Measurements from ENCODE around the gene MTAP. TPM values are rescaled to one million over a fixed set of nuclear protein-coding genes. Genes with fewer than 3 reads are reported as not detected.

The MTAP gene
- total RNA-seq, 1 experiment from 2014 or later: 139 TPM

DNA sequence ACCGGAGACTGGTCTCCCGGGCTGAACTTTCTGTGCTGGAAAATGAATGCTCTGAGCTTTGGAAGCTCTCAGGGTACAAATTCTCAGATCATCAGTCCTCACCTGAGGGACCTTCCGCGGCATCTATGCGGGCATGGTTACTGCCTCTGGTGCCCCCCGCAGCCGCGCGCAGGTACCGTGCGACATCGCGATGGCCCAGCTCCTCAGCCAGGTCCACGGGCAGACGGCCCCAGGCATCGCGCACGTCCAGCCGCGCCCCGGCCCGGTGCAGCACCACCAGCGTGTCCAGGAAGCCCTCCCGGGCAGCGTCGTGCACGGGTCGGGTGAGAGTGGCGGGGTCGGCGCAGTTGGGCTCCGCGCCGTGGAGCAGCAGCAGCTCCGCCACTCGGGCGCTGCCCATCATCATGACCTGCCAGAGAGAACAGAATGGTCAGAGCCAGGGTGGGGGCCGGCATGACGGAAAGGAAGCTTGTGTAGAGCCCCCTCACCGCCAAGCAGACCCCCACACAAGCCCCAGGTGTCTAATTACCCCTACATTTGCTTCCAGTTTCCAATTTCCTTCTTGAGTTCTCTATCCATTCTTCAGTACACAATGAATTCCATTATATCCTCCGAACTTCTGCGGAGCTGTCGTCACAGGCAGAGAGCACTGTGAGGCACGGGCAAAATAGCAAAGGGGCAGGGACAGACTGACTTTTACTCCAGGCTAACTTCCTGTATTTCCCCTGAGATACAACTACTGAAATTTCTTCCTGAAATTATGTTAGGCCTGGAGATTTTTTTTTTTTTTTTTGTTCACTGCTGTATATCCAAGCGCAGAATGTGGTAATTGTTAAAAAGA is 168.6 kb downstream of the MTAP start:
- TF ChIP-seq, protein P1, sequence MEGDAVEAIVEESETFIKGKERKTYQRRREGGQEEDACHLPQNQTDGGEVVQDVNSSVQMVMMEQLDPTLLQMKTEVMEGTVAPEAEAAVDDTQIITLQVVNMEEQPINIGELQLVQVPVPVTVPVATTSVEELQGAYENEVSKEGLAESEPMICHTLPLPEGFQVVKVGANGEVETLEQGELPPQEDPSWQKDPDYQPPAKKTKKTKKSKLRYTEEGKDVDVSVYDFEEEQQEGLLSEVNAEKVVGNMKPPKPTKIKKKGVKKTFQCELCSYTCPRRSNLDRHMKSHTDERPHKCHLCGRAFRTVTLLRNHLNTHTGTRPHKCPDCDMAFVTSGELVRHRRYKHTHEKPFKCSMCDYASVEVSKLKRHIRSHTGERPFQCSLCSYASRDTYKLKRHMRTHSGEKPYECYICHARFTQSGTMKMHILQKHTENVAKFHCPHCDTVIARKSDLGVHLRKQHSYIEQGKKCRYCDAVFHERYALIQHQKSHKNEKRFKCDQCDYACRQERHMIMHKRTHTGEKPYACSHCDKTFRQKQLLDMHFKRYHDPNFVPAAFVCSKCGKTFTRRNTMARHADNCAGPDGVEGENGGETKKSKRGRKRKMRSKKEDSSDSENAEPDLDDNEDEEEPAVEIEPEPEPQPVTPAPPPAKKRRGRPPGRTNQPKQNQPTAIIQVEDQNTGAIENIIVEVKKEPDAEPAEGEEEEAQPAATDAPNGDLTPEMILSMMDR (IDR thresholded peaks at IDR 0.05; ENCODE audit: unreplicated experiment): no peak
- peaks cover 95% of the 10 kb centered on the region for H3K36me3 Mint-ChIP-seq (ENCODE audit: insufficient read depth, unreplicated experiment)
- H3K4me3 Mint-ChIP-seq (ENCODE audit: low read depth, unreplicated experiment): peak overlapping the region; percentile 97
- peaks cover 22% of the 10 kb centered on the region for H3K4me1 Mint-ChIP-seq (ENCODE audit: low read depth, unreplicated experiment)
- no peak for DNase-seq
- no peaks in the 10 kb centered on the region for H3K9me3 Mint-ChIP-seq (ENCODE audit: low read depth, unreplicated experiment)
- no peaks in the 10 kb centered on the region for H3K27me3 Mint-ChIP-seq (ENCODE audit: unreplicated experiment)
- peak overlapping the region; percentile 76 for H3K27ac Mint-ChIP-seq (ENCODE audit: unreplicated experiment)
- no TSS peak for BruUV-seq (replicated peaks)
- CTCF ChIA-PET: interaction anchor here (0.7 kb wide), 1 partner anchor 107 kb away, joined by 6 read pairs; no protein-coding TSS in a partner anchor
- intact Hi-C loops (cut with micrococcal nuclease; ENCODE audit: unreplicated experiment): loop anchor here (5.0 kb wide), 1 partner anchor 159 kb away; no protein-coding TSS in a partner anchor

GRCh38 chr9:21972361-21972760 is 169.9 kb downstream of the MTAP start:
- CTCF ChIA-PET: no interaction called here
- no peak for DNase-seq
- no peaks in the 10 kb centered on the region for H3K9me3 Mint-ChIP-seq (ENCODE audit: low read depth, unreplicated experiment)
- H3K4me3 Mint-ChIP-seq (ENCODE audit: low read depth, unreplicated experiment): peak overlapping the region; percentile 97
- BruUV-seq (replicated peaks): no TSS peak
- TF ChIP-seq, protein P1 (IDR thresholded peaks at IDR 0.05; ENCODE audit: unreplicated experiment): no peak
- intact Hi-C loops (cut with micrococcal nuclease; ENCODE audit: unreplicated experiment): loop anchor here (5.0 kb wide), 1 partner anchor 160 kb away; no protein-coding TSS in a partner anchor
- H3K27me3 Mint-ChIP-seq (ENCODE audit: unreplicated experiment): no peaks in the 10 kb centered on the region
- peaks cover 86% of the 10 kb centered on the region for H3K36me3 Mint-ChIP-seq (ENCODE audit: insufficient read depth, unreplicated experiment)
- H3K4me1 Mint-ChIP-seq (ENCODE audit: low read depth, unreplicated experiment): peaks cover 14% of the 10 kb centered on the region
- H3K27ac Mint-ChIP-seq (ENCODE audit: unreplicated experiment): peak overlapping the region; percentile 76

- Mint-ChIP-seq H3K4me1 (ENCODE audit: low read depth, unreplicated experiment) (peaks cover 27% of the 10 kb centered on the region), H3K4me3 (ENCODE audit: low read depth, unreplicated experiment) (peak overlapping the region; percentile 97), H3K36me3 (ENCODE audit: insufficient read depth, unreplicated experiment) (peaks cover 78% of the 10 kb centered on the region), H3K9me3 (ENCODE audit: low read depth, unreplicated experiment) (no peaks in the 10 kb centered on the region), H3K27ac (ENCODE audit: unreplicated experiment) (peak overlapping the region; percentile 91), H3K27me3 (ENCODE audit: unreplicated experiment) (no peaks in the 10 kb centered on the region)
- TF ChIP-seq, protein P1 (IDR thresholded peaks at IDR 0.05; ENCODE audit: unreplicated experiment): no peak
- BruUV-seq (replicated peaks): no TSS peak
- CTCF ChIA-PET: no interaction called here
- intact Hi-C loops (cut with micrococcal nuclease; ENCODE audit: unreplicated experiment): loop anchor here (5.0 kb wide), 1 partner anchor 162 kb away; no protein-coding TSS in a partner anchor
- DNase-seq: no peak
Measured at GRCh38 chr9:21974343-21974721, 171.9 kb downstream of the MTAP start.

- no peaks in the 10 kb centered on the region for H3K9me3 Mint-ChIP-seq (ENCODE audit: low read depth, unreplicated experiment)
- BruUV-seq (replicated peaks): no TSS peak
Measured at GRCh38 chr9:21974722-21975409, 172.4 kb downstream of the MTAP start.

More at GRCh38 chr9:21974722-21975409, 172.4 kb downstream of the MTAP start:
- DNase-seq: peak; percentile 83
- intact Hi-C loops (cut with micrococcal nuclease; ENCODE audit: unreplicated experiment): loop anchor here (5.0 kb wide), 1 partner anchor 163 kb away; no protein-coding TSS in a partner anchor
- no peaks in the 10 kb centered on the region for H3K27me3 Mint-ChIP-seq (ENCODE audit: unreplicated experiment)
- peaks cover 30% of the 10 kb centered on the region for H3K4me1 Mint-ChIP-seq (ENCODE audit: low read depth, unreplicated experiment)
- TF ChIP-seq, protein P1 (IDR thresholded peaks at IDR 0.05; ENCODE audit: unreplicated experiment): no peak
- peak overlapping the region; percentile 91 for H3K27ac Mint-ChIP-seq (ENCODE audit: unreplicated experiment)
- peak overlapping the region; percentile 97 for H3K4me3 Mint-ChIP-seq (ENCODE audit: low read depth, unreplicated experiment)
- CTCF ChIA-PET: interaction anchor here (0.6 kb wide), 1 partner anchor 1410 kb away, joined by 4 read pairs; no protein-coding TSS in a partner anchor
- peaks cover 78% of the 10 kb centered on the region for H3K36me3 Mint-ChIP-seq (ENCODE audit: insufficient read depth, unreplicated experiment)
